IPS DF 4.7 (cell line): ENCODE measurements around the gene CSGALNACT2.
A peak's percentile ranks its signal among the peaks of the same experiment; 100 is the strongest.
"Not testable (repeated sequence)": the region's sequence is repeated elsewhere in the genome, so short reads cannot be mapped to it uniquely, and the experiment has no call there.

Experiments
- DNase-seq: peaks from one replicate; pipeline ENCODE4 v3.0.0-alpha.2; 2013; ENCODE audit warnings: low spot score; ENCODE audit errors: extremely low read depth

CSGALNACT2 gene, protein sequence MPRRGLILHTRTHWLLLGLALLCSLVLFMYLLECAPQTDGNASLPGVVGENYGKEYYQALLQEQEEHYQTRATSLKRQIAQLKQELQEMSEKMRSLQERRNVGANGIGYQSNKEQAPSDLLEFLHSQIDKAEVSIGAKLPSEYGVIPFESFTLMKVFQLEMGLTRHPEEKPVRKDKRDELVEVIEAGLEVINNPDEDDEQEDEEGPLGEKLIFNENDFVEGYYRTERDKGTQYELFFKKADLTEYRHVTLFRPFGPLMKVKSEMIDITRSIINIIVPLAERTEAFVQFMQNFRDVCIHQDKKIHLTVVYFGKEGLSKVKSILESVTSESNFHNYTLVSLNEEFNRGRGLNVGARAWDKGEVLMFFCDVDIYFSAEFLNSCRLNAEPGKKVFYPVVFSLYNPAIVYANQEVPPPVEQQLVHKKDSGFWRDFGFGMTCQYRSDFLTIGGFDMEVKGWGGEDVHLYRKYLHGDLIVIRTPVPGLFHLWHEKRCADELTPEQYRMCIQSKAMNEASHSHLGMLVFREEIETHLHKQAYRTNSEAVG

DNA sequence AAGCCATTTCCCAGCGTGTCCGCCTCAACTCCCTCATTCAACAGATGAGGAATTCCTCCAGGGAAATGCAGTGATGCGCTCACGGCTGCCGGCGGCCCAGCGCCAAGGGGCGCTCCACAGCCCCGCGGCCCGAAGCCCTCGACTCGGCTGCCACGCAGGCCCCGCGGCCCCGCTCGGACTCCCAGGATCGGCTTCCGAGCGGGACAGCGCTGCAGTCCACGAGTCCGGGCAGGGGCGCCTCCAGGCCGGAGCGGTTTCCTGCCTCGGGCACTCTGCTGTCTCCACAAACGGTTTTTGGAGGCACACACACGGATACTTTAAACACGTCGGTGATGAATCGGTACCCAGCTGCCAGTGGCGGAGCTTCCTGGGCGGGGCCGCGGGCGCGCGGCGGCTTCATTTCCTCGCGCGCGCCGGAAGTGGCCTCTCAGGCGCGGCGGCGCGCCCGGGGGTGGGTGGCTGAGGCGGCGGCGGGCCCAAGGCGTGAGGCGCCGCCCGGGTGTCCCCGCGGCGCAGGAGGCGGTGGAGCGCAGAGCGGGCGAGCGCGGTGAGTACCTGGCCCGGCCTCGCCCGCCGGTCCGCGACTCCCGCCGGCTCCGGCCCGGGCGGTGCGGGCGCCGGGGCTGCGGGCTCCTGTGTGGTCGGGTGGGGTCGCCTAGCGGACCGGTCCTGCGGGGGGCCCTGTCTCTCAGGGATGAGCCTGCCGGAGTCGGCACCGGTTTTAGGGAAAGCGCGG is at the start of gene CSGALNACT2:
CSGALNACT2 (plus strand) TSS at position 425 of the 736 bp plus-strand sequence. CDS start 16,705 bp downstream, outside the sequence.
- no peak for DNase-seq

DNA sequence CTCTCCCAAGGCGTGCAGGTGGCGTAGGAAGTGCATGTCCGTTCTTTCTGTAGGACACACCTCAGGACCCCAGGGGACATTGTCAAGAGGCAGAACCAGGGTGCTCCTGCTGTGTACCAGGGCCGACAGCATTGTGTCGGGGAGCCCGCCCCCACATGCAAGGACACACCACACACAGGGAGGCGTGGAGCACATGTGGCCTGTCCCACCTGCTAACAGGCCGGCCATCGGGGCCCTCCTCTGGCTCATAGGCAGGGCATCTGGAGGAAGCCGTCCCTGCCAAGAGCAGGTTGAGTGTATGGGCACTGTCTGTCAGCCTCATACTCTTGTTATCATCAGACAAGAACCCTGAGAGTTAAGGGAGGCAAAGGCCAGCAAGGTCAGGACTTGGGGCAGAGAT is 48.7 kb upstream of the CSGALNACT2 start:
- no peak for DNase-seq

DNA sequence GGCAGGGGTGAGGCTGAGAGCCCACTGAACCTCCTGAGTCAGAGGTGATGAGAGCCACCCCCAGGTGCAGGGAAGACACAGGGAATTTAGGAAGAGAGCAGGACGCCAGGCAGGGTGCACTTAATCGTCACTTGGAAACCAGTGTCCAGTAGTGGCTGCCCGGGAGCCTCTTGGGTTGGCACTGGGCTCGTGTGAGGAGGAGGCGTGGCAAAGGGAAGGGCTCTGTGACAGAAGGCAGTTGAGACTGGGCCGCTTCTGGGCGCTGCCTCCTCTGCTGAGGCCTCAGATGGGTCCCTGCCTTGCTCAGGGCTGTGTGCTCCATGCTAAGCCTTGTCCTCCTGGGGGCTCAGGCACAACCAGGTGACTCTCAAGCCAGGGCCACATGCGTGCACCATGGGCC is 48.1 kb upstream of the CSGALNACT2 start:
- DNase-seq, result no peak

DNA sequence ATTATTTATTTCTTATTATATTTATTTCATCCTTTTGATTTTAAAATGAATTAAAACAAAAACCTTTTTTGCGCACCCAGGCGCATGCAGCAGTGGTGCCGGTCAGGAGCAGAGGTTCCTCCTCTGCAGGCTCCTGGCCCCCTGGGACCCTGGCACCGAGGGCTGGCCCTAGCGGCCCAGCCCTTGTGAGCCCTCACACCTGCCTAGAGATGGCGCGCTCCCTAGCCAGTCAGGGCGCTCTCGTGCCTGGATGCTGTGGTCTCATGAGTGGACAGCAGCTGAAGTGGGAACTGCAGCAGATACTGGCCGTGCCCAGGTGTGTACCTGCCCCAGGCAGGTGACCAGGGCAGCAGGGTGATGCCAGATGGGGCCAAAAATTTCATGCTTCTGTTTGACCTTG is 47.6 kb upstream of the CSGALNACT2 start:
- DNase-seq, result no peak

DNA sequence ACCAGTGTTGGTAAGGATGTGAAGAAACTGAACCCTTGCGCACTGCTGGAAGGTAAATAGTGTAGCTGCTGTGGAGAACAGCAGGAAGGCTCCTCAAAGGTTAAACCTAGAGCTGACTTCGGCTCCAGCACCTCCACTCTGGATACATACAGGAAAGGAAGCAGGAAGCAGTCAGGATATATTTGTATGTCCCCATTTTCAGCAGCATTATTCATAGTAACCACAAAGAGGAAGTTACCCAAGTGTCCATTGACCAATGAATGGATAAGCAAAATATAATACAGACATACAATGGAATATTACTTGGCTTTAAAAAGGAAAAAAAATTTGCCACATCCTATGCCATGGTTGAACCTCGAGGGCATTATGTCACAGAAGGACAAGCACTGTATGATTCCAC is 46.4 kb upstream of the CSGALNACT2 start:
- no peak for DNase-seq

DNA sequence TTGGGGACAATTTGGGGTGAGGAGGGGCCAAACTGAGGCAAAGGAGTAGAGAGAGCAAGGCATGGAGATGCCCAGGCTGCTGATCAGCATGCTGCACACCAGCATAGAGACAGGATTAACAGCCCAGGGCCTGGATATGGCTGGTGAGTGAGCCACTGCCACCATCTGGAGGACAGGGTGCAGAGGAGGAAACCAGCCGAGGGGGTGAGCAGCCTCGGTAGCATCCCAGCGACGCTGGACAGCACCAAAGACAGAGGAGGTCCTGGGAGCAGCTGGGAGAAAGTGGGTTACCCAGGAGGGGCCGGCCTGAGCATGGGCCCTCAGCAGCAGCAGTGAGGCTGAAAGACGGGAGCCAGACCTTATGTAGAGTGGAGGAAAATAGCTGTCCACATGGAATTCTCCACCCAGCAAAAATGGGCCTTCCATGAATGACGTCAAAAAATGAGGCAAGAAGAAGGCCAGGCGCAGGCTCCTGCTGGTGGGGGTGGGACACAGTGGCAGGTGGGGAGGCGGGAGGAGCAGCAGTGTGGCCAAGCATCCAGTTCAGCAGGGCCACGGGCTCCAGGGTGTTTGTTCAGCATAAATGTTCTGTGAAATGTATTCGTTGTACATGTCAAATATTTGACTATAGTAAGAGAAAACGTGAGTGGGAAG is 44.7 kb upstream of the CSGALNACT2 start:
- no peak for DNase-seq

DNA sequence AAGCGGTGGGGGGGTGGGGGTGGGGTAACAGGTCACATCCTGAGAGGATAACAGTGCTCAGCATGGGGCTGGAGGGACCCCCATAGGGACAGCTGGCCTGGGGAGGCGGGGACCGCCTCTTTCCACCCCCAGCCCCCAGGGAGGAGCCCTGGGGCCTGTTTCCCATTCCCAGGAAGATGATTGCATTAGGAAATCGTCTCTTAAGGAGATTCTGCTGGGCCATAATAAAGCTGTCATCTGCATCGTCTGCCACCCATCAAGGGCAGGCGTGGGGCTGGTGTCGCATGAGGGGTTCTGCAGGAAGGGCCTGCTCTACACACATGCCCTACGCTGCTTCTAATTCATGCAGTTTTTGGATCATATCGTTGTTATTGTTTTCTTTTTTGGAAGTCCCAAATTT is 44.2 kb upstream of the CSGALNACT2 start:
- DNase-seq, result no peak

DNA sequence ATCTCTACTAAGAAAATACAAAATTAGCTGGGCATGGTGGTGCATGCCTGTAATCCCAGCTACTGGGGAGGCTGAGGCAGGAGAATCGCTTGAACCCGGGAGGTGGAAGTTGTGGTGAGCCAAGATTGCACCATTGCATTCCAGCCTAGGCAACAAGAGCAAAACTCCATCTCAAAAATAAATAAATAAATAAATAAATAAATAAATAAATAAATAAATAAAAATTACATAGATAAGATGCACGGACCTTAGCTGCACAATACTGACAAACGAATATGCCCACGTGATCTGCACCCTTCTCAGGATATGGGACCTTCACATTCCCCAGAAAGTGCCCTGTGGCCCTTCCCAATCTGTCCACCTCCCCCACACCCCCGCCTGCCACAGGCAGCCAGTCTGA is 38.9 kb upstream of the CSGALNACT2 start:
- DNase-seq, result not testable (repeated sequence)

DNA sequence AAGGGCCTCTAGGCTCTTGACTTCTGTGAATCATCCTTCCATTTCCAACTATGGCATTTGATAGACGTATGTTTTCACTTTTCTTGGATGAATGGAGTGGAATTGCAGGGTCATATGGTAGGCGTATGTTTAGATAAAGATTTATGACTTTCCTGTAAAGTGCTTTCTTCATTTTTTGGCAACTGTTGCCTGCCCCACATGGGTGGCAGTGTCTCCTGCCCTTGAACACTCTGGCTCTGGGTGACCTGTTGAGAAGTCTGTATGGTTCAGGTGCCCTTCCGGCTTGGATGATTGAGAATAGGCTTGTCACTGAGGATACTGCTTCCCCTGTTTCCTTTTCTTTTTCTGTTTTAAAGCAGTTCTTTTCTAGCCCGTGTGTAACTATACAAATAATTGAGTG is 38.3 kb upstream of the CSGALNACT2 start:
- no peak for DNase-seq

DNA sequence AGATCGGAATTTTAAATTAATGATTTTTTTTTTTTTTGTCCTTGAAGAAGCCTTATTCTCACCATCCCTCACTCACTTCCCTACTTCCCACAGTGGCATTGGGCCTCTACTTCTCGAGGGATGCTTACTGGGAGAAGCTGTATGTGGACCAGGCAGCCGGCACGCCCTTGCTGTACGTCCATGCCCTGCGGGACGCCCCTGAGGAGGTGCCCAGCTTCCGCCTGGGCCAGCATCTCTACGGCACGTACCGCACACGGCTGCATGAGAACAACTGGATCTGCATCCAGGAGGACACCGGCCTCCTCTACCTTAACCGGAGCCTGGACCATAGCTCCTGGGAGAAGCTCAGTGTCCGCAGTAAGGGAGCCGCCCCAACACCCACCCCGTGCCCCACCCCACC is 37.9 kb upstream of the CSGALNACT2 start:
- no peak for DNase-seq

DNA sequence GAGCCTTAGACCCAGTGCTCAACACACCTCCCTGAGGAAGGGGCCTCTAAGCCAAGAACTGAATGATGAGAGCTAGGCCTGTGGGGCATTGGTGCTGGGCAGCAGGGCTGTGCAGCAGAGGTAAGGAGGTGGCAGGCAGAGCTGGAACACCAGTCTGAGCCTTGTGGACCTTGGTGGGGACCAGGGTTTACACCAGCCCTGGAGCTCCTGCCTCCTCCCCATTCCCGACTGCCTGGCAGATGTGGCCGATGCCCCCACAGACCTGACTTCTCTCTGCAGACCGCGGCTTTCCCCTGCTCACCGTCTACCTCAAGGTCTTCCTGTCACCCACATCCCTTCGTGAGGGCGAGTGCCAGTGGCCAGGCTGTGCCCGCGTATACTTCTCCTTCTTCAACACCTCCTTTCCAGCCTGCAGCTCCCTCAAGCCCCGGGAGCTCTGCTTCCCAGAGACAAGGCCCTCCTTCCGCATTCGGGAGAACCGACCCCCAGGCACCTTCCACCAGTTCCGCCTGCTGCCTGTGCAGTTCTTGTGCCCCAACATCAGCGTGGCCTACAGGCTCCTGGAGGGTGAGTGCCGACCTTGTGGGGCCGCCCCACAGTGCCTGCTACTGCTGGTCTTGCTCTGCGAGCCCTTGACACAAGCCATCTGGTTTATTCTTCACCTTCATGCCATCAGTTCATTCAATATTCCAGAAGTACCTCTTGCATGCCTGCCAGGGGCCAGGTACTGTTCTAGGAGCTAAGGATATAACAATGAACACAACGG is 36.0 kb upstream of the CSGALNACT2 start:
- no peak for DNase-seq

DNA sequence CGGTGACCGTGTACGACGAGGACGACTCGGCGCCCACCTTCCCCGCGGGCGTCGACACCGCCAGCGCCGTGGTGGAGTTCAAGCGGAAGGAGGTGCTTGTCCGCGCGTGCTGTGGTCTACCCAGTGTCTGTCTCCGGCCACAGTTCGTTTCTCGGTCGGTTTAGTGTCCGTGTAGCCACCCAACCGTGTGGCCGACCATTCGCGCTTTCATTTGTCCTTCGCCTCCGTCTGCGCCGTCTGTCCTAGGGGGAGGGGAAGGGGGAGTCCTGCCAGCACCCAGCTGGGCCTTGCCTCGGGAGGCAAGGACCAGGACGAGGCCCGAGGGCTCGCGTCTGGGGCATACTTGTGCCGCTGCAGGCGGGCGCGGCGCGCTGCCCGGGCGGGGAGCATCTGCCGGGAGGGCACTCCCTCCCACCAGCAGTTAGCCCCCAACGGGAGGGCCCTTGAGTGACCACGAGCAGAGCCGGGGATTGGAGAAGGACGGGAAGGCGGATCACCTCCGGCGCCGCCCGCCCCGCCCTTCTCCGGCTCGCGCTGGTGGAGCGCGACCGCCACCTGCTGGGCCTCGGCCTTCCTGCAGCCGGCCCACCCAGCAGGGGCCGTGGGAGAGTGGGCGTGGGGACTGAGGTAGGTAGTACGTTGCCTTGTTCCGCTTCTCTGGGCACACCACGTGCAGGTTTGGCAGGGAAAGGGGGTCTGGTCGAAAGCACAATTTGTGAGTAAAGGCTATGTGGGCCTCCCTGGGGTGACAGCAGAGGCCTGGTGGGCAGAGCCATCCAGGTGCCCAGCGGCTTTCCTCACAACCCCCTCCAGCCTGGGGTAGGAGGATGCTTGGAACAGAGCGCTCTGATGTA is 32.9 kb upstream of the CSGALNACT2 start:
- DNase-seq, result peak; percentile 49

DNA sequence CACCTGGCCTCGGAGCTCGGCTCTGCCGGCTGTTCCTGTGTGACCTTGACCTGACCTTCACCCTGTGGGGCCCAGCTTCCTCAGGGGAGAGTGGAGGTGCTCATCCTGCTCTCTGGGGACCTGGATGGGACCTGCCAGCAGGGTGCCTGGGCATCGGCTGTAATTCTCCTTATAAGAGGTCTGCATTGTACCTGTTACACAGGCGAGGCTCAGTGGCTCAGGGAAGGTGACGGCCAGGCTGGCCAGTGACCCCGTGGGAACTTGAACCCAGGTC is 32.4 kb upstream of the CSGALNACT2 start:
- DNase-seq, result no peak

DNA sequence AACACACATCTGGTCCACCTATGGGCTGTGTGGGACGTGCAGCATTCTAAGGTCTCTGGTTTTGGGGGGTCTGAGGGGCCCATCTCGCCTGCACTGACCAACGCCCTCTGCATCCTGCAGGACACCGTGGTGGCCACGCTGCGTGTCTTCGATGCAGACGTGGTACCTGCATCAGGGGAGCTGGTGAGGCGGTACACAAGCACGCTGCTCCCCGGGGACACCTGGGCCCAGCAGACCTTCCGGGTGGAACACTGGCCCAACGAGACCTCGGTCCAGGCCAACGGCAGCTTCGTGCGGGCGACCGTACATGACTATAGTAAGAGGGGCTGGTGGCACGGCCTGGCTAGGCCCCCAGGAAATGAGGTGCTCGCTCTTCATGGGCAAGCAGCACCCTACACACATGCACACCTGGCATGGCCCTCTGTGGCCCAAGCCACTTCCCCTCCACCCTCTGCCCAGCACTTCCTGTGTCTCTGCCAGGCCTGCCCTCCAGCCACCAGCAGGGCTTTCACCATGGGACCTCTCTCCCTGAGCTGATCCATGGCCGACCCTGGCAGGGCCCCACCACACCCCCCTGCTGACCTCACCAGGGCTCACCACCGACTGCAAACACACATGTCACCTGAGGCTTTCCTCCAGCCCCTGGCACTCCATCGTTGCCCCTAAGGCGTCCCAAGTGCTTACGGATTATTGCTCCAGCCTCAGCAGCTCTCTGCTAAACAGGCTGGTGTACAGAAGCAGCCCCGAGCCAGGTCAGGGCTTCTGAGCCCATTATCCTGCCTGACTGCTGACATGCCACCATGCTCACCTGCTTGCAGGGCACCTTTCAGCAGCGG is 31.8 kb upstream of the CSGALNACT2 start:
- no peak for DNase-seq

DNA sequence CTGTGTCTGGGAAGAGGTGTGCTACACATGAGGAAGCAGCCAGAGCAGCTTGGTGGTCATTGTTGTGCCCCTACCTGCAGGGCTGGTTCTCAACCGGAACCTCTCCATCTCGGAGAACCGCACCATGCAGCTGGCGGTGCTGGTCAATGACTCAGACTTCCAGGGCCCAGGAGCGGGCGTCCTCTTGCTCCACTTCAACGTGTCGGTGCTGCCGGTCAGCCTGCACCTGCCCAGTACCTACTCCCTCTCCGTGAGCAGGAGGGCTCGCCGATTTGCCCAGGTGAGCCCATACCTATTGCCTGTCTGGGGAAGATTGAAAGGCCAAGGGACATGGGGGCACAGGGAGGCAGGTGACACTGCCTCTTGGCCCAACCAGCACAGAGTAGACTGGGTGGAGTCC is 29.3 kb upstream of the CSGALNACT2 start:
- no peak for DNase-seq

DNA sequence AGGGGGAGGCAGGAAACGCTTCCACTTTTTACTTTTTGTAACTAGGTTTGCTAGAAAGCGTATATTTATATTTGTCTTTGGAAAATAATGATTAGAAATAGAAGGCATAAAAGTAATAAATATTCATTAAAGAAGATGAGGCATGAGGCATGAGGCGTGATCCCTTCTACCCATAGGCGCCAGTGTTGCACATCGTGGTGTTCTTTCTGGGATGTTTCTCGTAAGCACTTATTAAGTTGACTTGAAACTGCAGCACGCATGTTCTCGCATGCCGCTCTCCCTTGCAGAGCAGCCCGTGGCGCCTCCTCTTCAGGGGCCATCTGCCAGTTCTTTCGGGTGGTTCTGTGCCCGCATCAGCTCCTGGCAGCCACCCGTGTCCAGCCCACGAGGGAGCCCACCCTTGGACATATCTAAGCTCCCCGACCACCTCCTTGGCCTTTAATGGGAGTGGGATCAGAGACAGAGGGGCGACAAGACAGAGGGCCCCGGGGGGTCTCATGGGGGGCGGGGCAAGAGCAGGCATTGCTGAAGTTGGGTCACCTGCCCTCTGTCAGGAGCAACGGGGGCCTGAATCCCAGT is 28.5 kb upstream of the CSGALNACT2 start:
- DNase-seq, result no peak

DNA sequence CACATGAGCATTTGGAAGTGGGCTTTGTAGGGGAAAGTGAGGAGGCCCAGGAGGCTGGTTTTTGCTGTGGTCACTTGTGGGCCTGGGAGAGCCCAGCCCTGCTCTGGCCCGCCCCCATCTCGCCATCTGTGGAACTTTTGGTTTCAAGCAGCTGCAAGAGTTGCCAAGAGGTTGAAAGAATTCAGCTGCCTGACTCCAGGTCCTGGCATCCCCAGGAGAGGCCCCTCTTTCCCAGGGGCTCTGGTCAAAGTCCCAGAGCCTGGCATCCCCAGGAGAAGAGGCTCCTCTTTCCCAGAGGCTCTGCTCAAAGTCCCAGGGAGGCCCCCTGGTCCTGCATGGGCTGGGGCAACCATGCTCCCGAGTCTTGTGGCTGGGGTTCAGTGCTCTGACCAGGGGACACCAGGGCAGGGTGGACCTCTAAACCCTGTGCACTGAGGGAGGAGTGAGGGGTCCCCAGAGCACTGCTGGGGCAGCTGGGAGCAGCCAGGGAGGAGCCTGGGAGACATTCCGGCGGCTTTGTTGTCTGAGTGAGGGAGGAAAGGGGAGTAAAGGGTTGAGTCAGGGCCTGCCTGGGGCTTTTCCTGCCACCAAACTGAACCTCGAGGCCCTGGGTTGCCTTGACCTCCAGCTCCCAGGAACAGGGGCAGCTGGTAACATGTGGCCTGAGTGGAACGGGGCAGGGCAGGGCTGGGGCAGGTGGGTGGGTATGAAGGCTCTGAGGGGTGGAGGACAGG is 27.7 kb upstream of the CSGALNACT2 start:
- no peak for DNase-seq

DNA sequence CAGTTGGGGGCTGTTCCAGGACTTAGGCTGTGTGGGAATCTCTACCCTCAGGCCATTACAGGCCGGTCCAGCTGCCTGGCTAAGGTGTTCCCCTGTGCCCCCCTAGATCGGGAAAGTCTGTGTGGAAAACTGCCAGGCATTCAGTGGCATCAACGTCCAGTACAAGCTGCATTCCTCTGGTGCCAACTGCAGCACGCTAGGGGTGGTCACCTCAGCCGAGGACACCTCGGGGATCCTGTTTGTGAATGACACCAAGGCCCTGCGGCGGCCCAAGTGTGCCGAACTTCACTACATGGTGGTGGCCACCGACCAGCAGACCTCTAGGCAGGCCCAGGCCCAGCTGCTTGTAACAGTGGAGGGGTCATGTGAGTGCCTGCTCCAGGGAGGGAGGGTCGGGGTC is 27.1 kb upstream of the CSGALNACT2 start:
- DNase-seq, result no peak
